Epithelial cell of esophagus (primary cell): ENCODE data around the gene ST14.
A peak's percentile ranks its signal among the peaks of the same experiment; 100 is the strongest.

Experiments
- DNase-seq: peaks from one replicate; pipeline ENCODE4 v3.0.0; 2010; ENCODE audit warnings: low read depth
- H3K4me3 ChIP-seq: 2 replicates; pipeline ENCODE4 v1.5.1; 2011; ENCODE audit warnings: mild to moderate bottlenecking, low read length, control low read depth
- TF ChIP-seq, protein P1 (sequence below): IDR thresholded peaks from 2 replicates; pipeline ENCODE4 v1.5.1; 2011; ENCODE audit warnings: low read depth, mild to moderate bottlenecking, low read length, control low read depth, inconsistent platforms; ENCODE audit not compliant: insufficient read depth; ENCODE audit errors: missing control alignments

The ST14 gene

DNA sequence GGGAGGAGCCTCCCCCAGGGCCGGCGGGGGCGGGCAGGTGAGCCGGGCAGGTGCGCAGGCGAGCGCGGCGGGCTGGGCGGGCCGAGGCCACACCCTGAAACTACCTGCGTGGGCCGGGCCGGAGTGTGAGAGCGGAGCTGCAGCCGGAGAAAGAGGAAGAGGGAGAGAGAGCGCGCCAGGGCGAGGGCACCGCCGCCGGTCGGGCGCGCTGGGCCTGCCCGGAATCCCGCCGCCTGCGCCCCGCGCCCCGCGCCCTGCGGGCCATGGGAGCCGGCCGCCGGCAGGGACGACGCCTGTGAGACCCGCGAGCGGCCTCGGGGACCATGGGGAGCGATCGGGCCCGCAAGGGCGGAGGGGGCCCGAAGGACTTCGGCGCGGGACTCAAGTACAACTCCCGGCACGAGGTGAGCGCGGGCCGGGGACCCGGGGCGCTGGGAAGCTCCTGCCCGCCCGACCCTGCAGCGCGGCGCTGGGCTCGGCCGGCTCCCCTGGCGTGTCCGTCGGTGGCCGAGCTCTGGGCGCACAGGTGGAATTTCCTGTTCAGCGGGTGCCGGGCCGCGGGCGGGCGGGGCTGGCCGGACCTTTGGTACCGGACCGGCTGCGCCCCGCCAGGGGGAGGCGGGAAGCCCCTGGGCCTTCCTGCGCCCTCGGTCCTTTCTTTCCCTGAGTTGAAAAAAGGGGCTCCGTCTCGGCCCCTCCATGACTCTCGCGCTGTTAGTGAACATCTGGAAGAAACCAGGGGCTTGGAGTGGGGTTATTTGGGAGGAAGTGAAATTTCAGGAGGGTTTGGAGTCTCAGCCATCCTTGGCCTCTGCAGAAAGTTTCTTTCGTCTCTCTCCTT, at the start of gene ST14:
ST14 (plus strand) TSS at position 126 of the 841 bp plus-strand sequence; CDS start at position 324, 198 bp downstream.
- peak; percentile 85 for DNase-seq
- H3K4me3 ChIP-seq = peak within 1 kb of the TSS; percentile 86
- TF ChIP-seq, protein P1, sequence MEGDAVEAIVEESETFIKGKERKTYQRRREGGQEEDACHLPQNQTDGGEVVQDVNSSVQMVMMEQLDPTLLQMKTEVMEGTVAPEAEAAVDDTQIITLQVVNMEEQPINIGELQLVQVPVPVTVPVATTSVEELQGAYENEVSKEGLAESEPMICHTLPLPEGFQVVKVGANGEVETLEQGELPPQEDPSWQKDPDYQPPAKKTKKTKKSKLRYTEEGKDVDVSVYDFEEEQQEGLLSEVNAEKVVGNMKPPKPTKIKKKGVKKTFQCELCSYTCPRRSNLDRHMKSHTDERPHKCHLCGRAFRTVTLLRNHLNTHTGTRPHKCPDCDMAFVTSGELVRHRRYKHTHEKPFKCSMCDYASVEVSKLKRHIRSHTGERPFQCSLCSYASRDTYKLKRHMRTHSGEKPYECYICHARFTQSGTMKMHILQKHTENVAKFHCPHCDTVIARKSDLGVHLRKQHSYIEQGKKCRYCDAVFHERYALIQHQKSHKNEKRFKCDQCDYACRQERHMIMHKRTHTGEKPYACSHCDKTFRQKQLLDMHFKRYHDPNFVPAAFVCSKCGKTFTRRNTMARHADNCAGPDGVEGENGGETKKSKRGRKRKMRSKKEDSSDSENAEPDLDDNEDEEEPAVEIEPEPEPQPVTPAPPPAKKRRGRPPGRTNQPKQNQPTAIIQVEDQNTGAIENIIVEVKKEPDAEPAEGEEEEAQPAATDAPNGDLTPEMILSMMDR = no peak

GRCh38 chr11:130110339-130111108, 49.1 kb upstream of the ST14 start:
- DNase-seq = no peak
- no peak overlapping the region for H3K4me3 ChIP-seq
- TF ChIP-seq, protein P1 = no peak

GRCh38 chr11:130112071-130112830, 47.3 kb upstream of the ST14 start:
- DNase-seq = no peak
- TF ChIP-seq, protein P1 = no peak
- no peak overlapping the region for H3K4me3 ChIP-seq

DNA sequence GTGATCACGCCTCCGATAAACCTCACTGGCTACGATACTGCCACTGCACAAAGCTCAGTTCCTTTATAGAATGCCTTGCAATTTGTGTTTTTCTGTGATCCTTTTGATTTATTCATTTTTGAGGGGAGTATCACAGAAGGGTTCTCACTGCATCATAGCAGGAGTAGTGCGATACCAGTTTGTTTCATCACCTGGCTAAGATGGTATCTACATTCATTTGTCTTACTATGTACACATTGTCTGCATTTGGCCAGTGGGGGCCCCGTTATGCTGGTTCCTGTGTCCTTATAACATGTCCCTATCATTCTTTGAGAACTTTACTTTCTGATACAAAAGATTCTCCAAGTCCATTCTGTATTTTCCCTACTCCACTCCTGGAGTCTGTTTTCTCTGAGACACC, 45.3 kb upstream of the ST14 start:
- H3K4me3 ChIP-seq = no peak overlapping the region
- TF ChIP-seq, protein P1 = no peak
- DNase-seq = no peak

DNA sequence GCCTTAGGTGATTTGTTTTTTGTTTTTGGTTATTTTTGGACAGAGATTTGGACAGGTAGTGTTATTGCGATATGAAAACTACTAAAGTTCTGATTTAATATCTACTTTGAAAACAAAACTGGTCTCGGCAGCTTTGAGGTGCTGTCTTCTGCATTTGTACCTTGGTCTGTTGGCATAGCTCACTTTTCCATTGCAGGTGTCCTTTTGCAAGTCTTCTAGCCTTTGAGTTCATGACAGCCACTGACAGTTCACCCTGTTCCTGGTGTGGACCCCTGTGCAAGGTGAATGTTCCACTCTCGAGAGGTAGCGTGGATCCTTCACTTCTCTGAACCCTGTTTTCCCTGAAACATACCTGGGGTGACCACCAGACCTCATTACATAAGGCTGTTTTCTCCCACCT, 44.9 kb upstream of the ST14 start:
- DNase-seq = no peak
- TF ChIP-seq, protein P1 = no peak

DNA sequence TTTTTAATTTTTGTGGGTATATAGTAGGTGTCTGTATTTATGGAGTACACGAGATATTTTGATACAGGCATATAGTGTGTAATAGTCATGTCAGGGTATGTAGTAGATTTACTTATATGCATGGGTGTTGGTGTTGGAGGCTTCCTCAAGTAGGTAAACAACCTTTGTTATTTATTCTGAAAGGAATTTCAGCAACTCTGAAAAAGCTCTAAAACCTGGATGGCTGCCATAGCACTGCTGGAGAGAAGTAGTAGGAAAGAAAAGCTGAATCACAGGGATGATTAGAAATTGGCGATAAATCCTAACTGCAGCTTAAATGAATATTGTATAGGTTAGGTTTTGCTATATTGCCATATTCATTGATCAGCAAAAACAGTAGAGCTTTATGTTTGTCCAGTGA, 44.4 kb upstream of the ST14 start:
- TF ChIP-seq, protein P1 = no peak
- no peak for DNase-seq
- no peak overlapping the region for H3K4me3 ChIP-seq

More for the DNA sequence above, 44.9 kb upstream of the ST14 start:
- no peak overlapping the region for H3K4me3 ChIP-seq
